Measurements from ENCODE around the gene CCDC106. TPM values are rescaled to one million over a fixed set of nuclear protein-coding genes. Genes with fewer than 3 reads are reported as not detected.
A peak's percentile ranks its signal among the peaks of the same experiment; 100 is the strongest.

Gene CCDC106
- total RNA-seq, 1 donor from 2014 or later = 20.8 TPM

DNA sequence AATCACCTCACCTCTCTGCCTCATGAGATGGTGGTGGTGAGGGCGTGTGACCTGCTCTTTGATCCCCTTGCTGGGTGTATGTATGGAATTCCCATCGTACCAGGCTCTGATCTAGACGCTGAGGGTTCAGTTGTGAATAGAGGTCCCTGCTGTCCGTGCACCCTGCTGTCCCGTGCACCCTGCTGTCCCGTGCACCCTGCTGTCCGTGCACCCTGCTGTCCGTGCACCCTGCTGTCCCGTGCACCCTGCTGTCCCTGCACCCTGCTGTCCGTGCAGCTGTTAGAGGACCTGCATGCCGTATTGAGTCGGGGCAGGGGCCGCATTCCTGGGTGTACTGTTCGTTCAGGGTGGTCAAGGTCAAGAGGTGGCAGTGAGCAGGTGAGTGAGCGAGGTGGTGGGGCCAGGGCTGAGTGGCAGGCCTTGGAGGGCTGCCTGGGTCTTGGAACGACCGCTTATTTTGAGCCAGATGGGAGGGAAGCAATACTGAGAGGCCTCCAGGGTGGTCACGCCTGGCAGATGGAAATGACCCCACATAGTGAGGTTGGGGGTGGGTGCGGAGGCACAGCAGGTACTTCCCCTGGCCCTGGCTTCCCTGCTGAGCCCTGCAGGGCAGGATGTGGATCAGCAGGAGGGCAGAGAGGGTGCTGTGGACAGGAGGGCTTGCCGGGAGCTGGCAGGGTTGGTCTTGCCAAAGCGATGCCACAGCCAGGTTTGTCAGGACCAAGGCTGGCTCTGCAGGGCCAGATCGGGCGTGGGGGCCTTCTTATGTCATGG lies 22.5 kb downstream of the CCDC106 start:
- TF ChIP-seq, protein P1, sequence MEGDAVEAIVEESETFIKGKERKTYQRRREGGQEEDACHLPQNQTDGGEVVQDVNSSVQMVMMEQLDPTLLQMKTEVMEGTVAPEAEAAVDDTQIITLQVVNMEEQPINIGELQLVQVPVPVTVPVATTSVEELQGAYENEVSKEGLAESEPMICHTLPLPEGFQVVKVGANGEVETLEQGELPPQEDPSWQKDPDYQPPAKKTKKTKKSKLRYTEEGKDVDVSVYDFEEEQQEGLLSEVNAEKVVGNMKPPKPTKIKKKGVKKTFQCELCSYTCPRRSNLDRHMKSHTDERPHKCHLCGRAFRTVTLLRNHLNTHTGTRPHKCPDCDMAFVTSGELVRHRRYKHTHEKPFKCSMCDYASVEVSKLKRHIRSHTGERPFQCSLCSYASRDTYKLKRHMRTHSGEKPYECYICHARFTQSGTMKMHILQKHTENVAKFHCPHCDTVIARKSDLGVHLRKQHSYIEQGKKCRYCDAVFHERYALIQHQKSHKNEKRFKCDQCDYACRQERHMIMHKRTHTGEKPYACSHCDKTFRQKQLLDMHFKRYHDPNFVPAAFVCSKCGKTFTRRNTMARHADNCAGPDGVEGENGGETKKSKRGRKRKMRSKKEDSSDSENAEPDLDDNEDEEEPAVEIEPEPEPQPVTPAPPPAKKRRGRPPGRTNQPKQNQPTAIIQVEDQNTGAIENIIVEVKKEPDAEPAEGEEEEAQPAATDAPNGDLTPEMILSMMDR (IDR thresholded peaks at IDR 0.05; ENCODE audit: unreplicated experiment) = no peak
- no peaks in the 10 kb centered on the region for H3K27me3 Mint-ChIP-seq (ENCODE audit: low read depth)
- no peak overlapping the region for H3K4me3 Mint-ChIP-seq
- H3K9me3 Mint-ChIP-seq = no peaks in the 10 kb centered on the region
- peaks cover 8% of the 10 kb centered on the region for H3K36me3 Mint-ChIP-seq
- peak in 1 of 2 experiments; percentile 60 for DNase-seq (ENCODE audit: low spot score in 2 of 2, unreplicated experiment in 2 of 2)
- no peak overlapping the region for H3K27ac Mint-ChIP-seq
- H3K4me1 Mint-ChIP-seq = peaks cover 14% of the 10 kb centered on the region

DNA sequence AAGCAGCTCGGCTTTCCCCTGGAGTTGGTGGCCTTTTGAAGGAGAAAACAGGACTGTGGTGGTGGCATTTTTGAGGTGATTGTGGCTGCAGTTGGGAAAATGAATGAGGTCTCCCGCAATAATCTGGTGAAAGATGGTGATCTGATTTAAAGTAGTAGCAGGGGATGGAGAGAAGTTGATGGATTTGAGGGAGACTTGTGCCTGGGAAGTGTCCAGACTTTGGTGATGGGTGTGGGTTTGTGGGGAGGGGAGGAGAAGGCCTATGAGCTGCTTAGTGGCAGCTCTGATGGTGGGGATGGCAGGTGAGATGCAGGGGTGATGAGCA lies 23.0 kb downstream of the CCDC106 start:
- TF ChIP-seq, protein P1 (IDR thresholded peaks at IDR 0.05; ENCODE audit: unreplicated experiment) = no peak
- DNase-seq (ENCODE audit: low spot score in 2 of 2, unreplicated experiment in 2 of 2) = no peak
- H3K27ac Mint-ChIP-seq = peak overlapping the region; percentile 27
- H3K36me3 Mint-ChIP-seq = peaks cover 7% of the 10 kb centered on the region
- H3K27me3 Mint-ChIP-seq (ENCODE audit: low read depth) = no peaks in the 10 kb centered on the region
- H3K4me1 Mint-ChIP-seq = peaks cover 18% of the 10 kb centered on the region
- no peak overlapping the region for H3K4me3 Mint-ChIP-seq
- no peaks in the 10 kb centered on the region for H3K9me3 Mint-ChIP-seq

GRCh38 chr19:55672418-55672817 lies 24.4 kb downstream of the CCDC106 start:
- Mint-ChIP-seq H3K27ac (peak overlapping the region; percentile 27), H3K27me3 (ENCODE audit: low read depth) (no peaks in the 10 kb centered on the region), H3K36me3 (peaks cover 6% of the 10 kb centered on the region), H3K4me1 (peaks cover 30% of the 10 kb centered on the region), H3K4me3 (no peak overlapping the region), H3K9me3 (no peaks in the 10 kb centered on the region)
- TF ChIP-seq, protein P1 (IDR thresholded peaks at IDR 0.05; ENCODE audit: unreplicated experiment) = no peak
- no peak for DNase-seq (ENCODE audit: low spot score in 2 of 2, unreplicated experiment in 2 of 2)

- Mint-ChIP-seq H3K4me3 (peak overlapping the region; percentile 49), H3K9me3 (no peaks in the 10 kb centered on the region), H3K27me3 (ENCODE audit: low read depth) (no peaks in the 10 kb centered on the region), H3K4me1 (peaks cover 34% of the 10 kb centered on the region), H3K27ac (peak overlapping the region; percentile 84), H3K36me3 (peaks cover 6% of the 10 kb centered on the region)
- TF ChIP-seq, protein P1 (IDR thresholded peaks at IDR 0.05; ENCODE audit: unreplicated experiment) = no peak
- no peak for DNase-seq (ENCODE audit: low spot score in 2 of 2, unreplicated experiment in 2 of 2)
These were observed 25.5 kb downstream of the CCDC106 start for GRCh38 chr19:55673465-55673864.

DNA sequence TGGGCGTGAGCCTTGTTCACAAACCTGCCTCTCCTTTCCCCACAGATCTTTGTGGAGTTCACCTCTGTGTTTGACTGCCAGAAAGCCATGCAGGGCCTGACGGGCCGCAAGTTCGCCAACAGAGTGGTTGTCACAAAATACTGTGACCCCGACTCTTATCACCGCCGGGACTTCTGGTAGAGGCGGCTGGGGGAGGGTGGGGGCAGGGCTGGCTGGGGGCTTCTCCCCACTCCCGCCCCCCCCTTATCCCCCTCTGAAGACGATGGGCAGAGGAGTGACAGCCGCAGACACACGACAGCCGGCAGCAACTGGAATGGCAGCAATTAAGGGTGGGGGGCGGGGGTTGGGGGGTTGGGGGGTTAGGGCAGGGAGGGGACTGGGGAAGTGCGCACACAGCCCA lies 25.9 kb downstream of the CCDC106 start:
- Mint-ChIP-seq H3K4me3 (peak overlapping the region; percentile 49), H3K4me1 (peaks cover 34% of the 10 kb centered on the region), H3K27me3 (ENCODE audit: low read depth) (no peaks in the 10 kb centered on the region), H3K9me3 (no peaks in the 10 kb centered on the region), H3K27ac (peak overlapping the region; percentile 84), H3K36me3 (peaks cover 6% of the 10 kb centered on the region)
- no peak for DNase-seq (ENCODE audit: low spot score in 2 of 2, unreplicated experiment in 2 of 2)
- TF ChIP-seq, protein P1 (IDR thresholded peaks at IDR 0.05; ENCODE audit: unreplicated experiment) = no peak
